Neural crest cell (in vitro differentiated cells): Measurements from ENCODE around the gene WNT9B. TPM values are rescaled to one million over a fixed set of nuclear protein-coding genes. Genes with fewer than 3 reads are reported as not detected.

ENCODE experiments used
- DNase-seq: peaks from one replicate; pipeline ENCODE4 v3.0.0; 2021; ENCODE audit warnings: low read depth, mixed read lengths, low spot score
- H3K27ac Mint-ChIP-seq: one replicate; pipeline ENCODE4 v1.8.0; 2021; ENCODE audit warnings: mild to moderate bottlenecking, mixed read lengths; ENCODE audit not compliant: unreplicated experiment
- H3K27me3 Mint-ChIP-seq: 2 replicates; pipeline ENCODE4 v1.8.0; 2021; ENCODE audit warnings: low read depth, mild to moderate bottlenecking, mixed read lengths
- H3K36me3 Mint-ChIP-seq: 2 replicates; pipeline ENCODE4 v1.8.0; 2021; ENCODE audit warnings: low read depth, mild to moderate bottlenecking, mixed read lengths
- H3K4me1 Mint-ChIP-seq: 2 replicates; pipeline ENCODE4 v1.8.0; 2021; ENCODE audit warnings: mixed read lengths
- H3K4me3 Mint-ChIP-seq: one replicate; pipeline ENCODE4 v1.8.0; 2021; ENCODE audit warnings: mild to moderate bottlenecking, mixed read lengths
- H3K9me3 Mint-ChIP-seq: 2 replicates; pipeline ENCODE4 v1.8.0; 2021; ENCODE audit warnings: mixed read lengths
- total RNA-seq: library from RNA; stranded (reverse); gene quantifications from 2 replicates; pipeline ENCODE4 v1.2.1, GENCODE V29; 2021
- TF ChIP-seq, protein P1 (sequence below): fragments of 200-600 bp; sonication (generic); conservative IDR thresholded peaks from 2 replicates; pipeline ENCODE4 v1.5.0; 2021; ENCODE audit warnings: antibody characterized with exemption, mild to moderate bottlenecking

Gene WNT9B
- total RNA-seq, 1 donor from 2014 or later = not detected

DNA sequence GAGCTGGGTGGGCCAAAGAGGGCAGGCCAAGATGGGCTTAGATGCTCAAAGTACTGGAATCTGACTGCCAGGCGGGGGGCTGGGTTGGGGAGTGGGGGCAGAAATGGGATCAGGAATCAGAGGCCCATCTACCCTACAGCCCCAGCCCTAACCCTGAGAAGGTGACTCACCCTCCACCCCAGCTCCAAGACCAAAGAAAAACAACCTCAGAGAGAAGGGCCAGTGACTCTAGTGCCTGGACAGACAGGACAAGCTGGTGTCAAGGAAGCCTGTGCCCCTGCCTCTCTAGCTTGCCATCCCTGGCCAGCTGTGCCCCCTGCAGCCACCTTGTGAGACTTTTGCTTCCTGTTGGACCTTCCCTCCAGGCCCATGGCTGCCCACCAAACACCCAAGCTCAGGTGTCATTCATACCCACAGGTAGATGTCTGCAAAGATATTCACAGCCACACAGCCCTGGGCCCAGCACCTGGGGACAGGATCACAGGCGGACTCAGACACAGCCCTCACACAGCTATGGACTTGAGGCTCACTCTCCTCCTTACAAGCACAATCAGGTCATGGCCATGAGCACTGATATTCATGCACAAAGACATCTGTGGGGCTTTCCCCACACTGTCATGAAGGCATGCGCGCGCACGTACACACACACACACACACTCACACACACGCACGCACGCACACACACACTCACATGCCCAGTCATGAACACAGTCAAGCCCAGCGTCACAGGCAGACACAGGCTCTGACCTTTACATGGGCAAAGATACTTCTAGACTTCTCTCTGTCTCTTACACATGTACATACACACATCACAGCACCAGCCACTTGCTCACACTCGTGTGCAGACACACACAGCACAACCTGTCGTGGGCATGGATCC lies 35.7 kb upstream of the WNT9B start:
- peaks cover 10% of the 10 kb centered on the region for H3K4me1 Mint-ChIP-seq

DNA sequence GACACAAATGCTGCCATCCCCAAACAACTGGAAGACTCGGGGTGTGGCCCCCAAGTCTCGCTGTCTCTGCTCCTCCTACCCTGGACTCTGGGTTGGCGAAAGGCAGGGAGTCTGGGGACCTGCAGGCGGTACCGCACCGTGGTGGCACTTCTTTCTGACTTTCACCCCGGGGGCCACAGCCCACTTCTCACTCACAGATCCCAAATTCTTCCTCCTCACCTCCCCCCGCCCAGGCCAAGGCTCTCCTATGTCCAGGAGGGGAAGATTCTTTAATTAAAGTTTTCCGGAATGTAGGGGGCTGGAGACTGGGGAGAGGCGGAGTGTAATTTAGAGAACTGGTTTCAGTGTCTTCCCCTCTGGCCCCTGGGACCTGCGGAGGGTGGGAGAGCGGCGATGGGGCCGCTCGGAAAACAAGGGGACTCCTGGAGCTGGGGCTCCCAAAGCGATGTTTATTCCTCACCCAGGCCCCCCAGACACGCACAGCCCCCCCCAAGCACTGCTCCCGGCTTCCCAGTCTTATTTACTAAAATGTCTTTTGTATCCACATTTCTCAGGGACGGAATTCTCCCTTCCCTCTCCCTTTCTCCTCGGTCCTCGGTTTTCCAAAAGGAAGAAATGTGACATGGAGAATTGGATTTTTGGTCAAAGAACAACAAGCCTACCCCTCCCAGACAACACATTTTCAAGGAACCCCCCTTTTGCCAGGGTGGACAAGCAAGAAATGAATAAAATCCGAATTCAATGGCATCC lies 34.1 kb upstream of the WNT9B start:
- no peaks in the 10 kb centered on the region for H3K36me3 Mint-ChIP-seq
- TF ChIP-seq, protein P1, sequence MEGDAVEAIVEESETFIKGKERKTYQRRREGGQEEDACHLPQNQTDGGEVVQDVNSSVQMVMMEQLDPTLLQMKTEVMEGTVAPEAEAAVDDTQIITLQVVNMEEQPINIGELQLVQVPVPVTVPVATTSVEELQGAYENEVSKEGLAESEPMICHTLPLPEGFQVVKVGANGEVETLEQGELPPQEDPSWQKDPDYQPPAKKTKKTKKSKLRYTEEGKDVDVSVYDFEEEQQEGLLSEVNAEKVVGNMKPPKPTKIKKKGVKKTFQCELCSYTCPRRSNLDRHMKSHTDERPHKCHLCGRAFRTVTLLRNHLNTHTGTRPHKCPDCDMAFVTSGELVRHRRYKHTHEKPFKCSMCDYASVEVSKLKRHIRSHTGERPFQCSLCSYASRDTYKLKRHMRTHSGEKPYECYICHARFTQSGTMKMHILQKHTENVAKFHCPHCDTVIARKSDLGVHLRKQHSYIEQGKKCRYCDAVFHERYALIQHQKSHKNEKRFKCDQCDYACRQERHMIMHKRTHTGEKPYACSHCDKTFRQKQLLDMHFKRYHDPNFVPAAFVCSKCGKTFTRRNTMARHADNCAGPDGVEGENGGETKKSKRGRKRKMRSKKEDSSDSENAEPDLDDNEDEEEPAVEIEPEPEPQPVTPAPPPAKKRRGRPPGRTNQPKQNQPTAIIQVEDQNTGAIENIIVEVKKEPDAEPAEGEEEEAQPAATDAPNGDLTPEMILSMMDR = no peak

More for the DNA sequence above, 35.7 kb upstream of the WNT9B start:
- Mint-ChIP-seq H3K27ac (no peak overlapping the region), H3K36me3 (no peaks in the 10 kb centered on the region), H3K4me3 (peak overlapping the region; percentile 1), H3K9me3 (no peaks in the 10 kb centered on the region), H3K27me3 (peaks cover 77% of the 10 kb centered on the region)
- no peak for DNase-seq
- TF ChIP-seq, protein P1 = no peak

DNA sequence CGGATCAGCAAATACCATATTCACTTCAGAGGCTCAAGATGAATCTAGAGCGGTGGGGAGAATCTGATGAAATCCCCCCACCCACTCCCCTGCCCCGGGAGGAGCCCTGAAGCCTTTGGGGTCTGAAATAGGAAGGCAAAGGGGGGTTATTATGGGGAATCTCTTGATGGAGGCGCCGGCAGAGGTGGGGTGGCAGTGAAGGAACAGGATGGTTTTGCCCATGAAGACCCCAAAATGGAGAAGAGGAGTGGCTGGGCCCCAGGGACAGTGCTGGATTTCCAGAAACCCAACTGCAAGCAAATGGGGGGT lies 33.5 kb upstream of the WNT9B start:
- Mint-ChIP-seq H3K9me3 (no peaks in the 10 kb centered on the region), H3K4me1 (peaks cover 20% of the 10 kb centered on the region), H3K27me3 (peaks cover 88% of the 10 kb centered on the region), H3K4me3 (peak overlapping the region; percentile 80), H3K36me3 (no peaks in the 10 kb centered on the region), H3K27ac (no peak overlapping the region)
- TF ChIP-seq, protein P1 = no peak
- no peak for DNase-seq

More for the DNA sequence above, 34.1 kb upstream of the WNT9B start:
- DNase-seq = no peak
- H3K4me3 Mint-ChIP-seq = peak overlapping the region; percentile 80
- H3K4me1 Mint-ChIP-seq = peaks cover 20% of the 10 kb centered on the region
- H3K27me3 Mint-ChIP-seq = peaks cover 93% of the 10 kb centered on the region
- H3K27ac Mint-ChIP-seq = no peak overlapping the region
- H3K9me3 Mint-ChIP-seq = no peaks in the 10 kb centered on the region

DNA sequence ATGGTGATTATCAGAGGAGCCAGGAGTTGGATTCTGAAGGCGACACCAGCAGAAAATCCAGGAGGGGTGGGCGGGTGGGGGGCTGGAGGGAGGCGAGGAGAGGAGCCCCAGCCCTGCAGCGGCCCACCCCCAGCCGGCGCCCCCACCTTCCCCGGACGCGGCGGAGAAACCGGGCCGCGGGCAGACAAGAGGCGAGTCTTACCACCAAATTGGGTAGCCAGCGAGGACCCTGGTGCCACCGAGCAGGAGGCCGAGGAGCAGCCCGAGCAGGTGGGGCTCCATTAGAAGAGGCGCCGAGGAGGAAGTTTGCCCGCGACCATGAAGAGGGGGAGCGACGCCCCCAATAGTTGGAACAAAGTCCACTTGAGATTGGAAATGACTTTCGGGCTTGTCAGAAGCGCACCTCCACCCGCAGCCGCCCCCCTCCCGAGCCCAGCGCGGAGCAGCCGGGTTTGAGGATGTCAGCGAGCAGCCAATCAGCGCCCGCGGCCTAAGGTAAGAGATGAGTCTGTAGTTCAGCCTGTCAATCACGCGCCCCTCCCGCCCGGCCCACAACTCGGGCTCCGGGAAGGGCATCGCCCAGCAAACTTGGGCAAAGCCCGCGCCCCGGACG lies 33.0 kb upstream of the WNT9B start, which contains the start of gene WNT3:
TSS of gene WNT3 (minus strand) at position 377 of the 613 bp plus-strand sequence. CDS start at position 282, 95 bp downstream.
- H3K4me1 Mint-ChIP-seq = peaks cover 20% of the 10 kb centered on the region
- H3K27ac Mint-ChIP-seq = no peak within 1 kb of the TSS
- DNase-seq = no peak
- peak within 1 kb of the TSS; percentile 80 for H3K4me3 Mint-ChIP-seq
- TF ChIP-seq, protein P1 = no peak
- H3K9me3 Mint-ChIP-seq = no peaks in the 10 kb centered on the region
- no peaks in the 10 kb centered on the region for H3K36me3 Mint-ChIP-seq
- peaks cover 82% of the 10 kb centered on the region for H3K27me3 Mint-ChIP-seq
